Endometrial microvascular endothelial cells (primary cell): ENCODE data around the gene EHD4. TPM values are rescaled to one million over a fixed set of nuclear protein-coding genes. Genes with fewer than 3 reads are reported as not detected.

Experiments
- in situ Hi-C: cut with HindIII; loops from 2 replicates; pipeline ENCODE4 v1.10.0; 2017; ENCODE audit warnings: low sequenced_read_pairs, low pct_unique_long_range_greater_than_20kb; ENCODE audit errors: inconsistent ontology term
- total RNA-seq: library from RNA; depleted of rRNA; stranded (reverse); fragments of >200 nt; gene quantifications from one replicate; pipeline ENCODE4 v1.2.3, GENCODE V29; 2015; ENCODE audit errors: inconsistent ontology term

Gene EHD4
- total RNA-seq, 1 donor from 2014 or later: 168 TPM

- in situ Hi-C loops: no loop called here
Measured at GRCh38 chr15:41893422-41894250, 78.7 kb downstream of the EHD4 start, which contains the start of gene SPTBN5. Gene SPTBN5 (minus strand): TSS chr15:41894053. CDS start chr15:41893497, 556 bp downstream.

GRCh38 chr15:41892621-41893421 lies 79.5 kb downstream of the EHD4 start:
- in situ Hi-C loops: no loop called here

- in situ Hi-C loops: no loop called here
Measured at GRCh38 chr15:41891946-41892345, 80.4 kb downstream of the EHD4 start.

DNA sequence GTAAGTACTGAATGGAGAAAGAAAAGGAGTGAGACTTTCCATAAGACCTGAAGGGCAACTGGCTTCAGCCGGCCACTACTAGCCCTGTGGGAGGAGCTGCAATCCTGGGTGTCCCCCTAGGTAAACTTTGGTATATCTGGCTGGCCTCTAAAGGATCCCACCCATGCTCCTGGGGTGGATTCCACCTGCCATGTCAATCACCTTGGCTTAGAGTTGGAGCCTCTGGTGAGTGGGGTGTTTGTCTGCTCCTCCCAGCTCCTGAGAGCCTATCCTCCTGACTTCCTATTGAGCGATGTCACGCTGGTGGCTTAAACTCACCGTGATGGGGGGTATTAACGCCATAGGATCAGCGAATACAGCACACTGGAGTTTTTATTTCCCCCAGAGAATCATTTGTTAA lies 81.1 kb downstream of the EHD4 start:
- in situ Hi-C loops: no loop called here

DNA sequence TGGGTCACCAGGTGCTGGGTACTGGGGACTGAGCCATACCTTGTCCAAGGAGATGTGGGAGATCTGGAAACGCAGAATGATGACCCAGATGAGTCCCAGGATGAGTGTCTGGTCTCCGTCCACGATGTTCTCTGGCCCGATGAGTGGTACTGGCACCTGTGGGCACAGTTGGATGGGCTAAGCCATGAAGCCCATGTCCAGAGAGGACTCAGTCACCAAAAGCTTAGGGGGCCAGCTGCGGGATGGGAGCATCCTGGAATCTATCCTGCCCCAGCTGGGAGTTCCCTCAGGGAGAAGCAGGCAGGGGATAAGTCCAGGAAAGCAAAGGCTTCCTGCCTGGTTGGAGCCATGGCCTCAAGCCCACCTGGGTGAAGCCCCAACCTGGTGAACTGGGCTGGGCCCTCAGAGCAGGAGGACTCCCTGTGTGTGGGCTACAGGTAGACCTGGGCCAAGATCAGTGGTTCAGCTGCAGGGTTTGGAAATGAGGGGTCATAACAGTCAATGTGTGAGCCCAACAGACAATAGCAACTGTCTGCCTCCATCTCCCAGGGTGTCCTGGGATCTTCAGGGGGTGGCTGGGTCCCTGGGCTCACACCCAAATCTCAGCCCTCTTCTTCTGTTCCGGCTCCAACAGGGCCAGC lies 82.2 kb downstream of the EHD4 start:
- in situ Hi-C loops: no loop called here

DNA sequence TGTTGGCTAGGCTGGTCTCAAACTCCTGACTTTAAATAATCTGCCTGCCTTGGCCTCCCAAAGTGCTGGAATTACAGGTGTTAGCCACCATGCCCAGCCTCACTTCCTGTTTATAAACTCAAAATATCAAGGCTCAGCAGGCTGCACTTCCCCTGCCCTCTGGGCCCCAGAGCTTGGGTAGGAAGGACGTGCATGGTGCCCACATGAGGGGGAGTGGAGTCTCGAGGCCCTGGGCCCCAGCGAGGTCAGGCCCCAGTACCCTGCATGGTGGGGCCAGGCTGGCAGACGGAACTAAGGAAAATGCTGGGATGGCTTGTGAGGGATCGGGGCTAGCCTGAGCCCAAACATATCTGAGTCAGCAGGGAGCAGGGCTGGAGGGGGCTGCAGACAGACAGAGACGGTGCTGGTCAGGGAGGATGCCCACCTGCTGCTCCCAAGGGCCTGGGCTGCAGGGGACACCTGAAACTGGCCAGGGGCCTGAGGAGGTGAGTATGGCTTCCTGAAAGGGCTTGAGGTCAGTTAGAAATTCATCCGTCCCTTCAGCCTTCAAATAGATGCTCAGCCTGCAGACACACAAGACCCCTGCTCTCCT lies 83.6 kb downstream of the EHD4 start:
- in situ Hi-C loops: no loop called here

- in situ Hi-C loops: no loop called here
Measured at GRCh38 chr15:41887893-41888292, 84.5 kb downstream of the EHD4 start.

DNA sequence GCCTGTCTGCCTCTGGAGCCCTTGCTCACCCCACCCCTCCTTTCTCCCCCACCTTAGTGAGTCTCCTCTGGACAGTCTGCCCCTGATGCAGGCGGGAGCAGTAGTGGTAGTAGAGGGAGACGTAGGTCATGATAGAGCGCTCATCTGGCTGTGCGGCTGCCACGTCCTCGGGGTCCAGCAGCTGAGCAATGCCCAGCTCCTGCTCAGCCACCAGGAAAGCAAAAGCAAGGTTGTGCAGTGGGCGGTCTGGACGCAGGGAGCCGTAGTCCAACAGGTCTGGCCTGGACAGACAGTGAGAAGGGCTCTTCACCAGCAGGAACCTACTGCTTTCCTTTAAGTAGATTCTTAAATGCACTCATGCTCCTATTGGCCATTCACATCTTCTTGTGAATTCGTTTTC lies 85.2 kb downstream of the EHD4 start:
- in situ Hi-C loops: no loop called here

DNA sequence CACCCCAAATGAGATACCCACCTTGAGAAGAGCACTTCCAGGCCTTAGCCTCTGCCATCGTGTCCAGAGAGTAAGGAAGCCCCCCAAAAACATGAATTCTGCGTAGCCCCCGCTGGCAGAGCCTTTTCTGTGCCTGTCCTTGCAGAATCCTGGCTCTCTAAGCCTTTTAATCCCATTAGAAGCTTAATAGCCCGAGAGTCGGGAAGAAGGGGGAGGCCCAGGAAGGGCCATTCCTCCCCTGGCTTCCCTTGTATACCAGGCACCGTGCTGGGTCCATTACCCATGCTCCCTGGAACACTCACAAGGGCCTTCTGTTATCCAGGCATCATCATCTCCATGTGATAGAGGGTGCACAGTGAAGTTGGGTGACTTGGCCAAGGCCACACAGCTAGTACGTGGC lies 85.6 kb downstream of the EHD4 start:
- in situ Hi-C loops: no loop called here

DNA sequence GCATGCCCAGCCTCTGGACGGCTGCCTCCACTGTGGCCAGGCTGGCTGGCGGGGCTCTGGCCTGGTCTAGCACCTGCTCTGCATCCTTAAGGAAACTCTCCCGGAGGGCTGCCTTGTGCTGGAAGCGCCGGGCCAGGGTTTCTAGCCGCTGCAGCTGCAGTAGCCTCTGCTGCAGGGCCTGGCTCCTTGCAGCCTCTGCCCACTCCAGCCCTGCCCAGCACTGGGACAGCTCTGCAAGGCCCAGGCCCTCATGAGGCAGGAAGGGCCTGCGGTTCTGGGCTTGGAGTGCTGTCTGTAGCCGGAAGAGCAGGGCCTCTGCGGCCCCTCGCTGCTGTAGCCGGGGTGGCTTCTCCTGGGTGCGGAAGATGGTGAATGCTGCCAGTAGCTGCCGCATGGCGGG lies 86.5 kb downstream of the EHD4 start:
- in situ Hi-C loops: no loop called here

GRCh38 chr15:41885321-41885720 lies 87.0 kb downstream of the EHD4 start:
- in situ Hi-C loops: no loop called here

GRCh38 chr15:41884458-41884857 lies 87.9 kb downstream of the EHD4 start:
- in situ Hi-C loops: no loop called here

GRCh38 chr15:41883484-41883825 lies 88.9 kb downstream of the EHD4 start:
- in situ Hi-C loops: no loop called here

GRCh38 chr15:41882689-41883483 lies 89.5 kb downstream of the EHD4 start:
- in situ Hi-C loops: no loop called here

DNA sequence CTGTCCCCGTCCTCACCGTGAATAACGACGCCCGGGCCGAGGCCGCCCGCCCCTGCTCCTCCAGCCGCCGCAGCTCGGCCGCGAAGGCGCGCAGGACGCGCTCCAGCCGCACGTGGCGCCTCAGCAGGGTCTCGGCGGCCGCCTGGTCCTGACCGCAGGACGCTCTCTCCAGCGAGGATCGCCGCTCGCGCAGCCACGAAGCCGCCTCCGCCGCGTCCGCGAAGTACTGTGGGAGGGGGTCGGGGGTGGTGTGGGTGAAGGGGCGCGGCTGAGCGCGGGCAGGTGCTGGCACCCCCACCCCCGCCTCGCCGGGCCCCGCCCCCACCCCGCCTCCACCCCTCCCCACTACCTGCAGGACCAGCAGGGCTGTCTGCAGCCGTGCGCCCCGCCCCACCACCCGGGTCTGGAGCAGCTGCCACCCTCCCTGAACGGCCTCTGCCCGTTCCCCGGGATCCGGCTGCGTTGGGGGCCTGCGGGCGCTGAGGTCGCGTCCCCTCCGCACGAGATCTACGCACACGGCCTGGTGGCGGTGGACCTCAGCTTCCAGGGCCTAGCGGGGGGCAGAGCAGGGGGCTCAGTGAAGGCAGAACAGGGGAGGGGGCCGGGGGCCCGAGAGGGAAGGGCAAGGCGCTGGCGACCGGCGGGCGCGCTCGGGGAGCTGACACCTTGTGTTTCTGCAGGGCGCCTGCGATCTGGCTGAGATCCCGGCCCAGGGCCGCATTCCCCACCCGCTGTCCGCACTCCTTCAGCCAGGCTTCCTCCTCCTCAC lies 90.3 kb downstream of the EHD4 start:
- in situ Hi-C loops: no loop called here

GRCh38 chr15:41881550-41881919 lies 90.8 kb downstream of the EHD4 start:
- in situ Hi-C loops: no loop called here

DNA sequence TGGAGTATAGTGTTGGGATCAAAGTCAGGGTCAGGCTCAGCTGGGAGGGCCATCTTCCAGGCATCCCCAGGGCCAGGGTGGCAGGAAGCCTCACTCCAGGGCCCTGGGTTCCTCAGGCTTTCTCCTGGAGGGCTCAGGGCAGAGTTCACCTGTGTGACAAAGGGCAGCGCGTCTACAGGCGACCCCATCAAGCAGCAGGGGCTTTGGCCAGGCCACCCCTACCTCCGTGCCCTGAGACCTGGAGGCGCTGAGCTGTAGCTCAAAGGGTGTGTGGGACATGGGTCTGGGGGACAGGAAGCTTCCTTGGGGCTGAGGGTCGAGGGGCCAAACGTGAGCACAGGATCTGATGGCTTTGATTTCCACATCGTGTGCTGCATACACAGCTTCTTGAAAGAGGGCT lies 91.3 kb downstream of the EHD4 start:
- in situ Hi-C loops: no loop called here
